ENCODE results near the gene ZNF28. TPM values are rescaled to one million over a fixed set of nuclear protein-coding genes. Genes with fewer than 3 reads are reported as not detected.
"Not testable (repeated sequence)": the region's sequence is repeated elsewhere in the genome, so short reads cannot be mapped to it uniquely, and the experiment has no call there.

The ZNF28 gene
- total RNA-seq, 2 donors from 2014 or later = 14.3 to 18.8 TPM

- not testable (repeated sequence) for H3K4me3 Mint-ChIP-seq; H3K27ac Mint-ChIP-seq; H3K27me3 Mint-ChIP-seq; ATAC-seq (replicated peaks); H3K4me1 Mint-ChIP-seq
- peaks cover 54% of the 10 kb centered on the region for H3K36me3 Mint-ChIP-seq (ENCODE audit: low read depth)
- peaks cover 40% of the 10 kb centered on the region for H3K9me3 Mint-ChIP-seq
Observed at GRCh38 chr19:52799950-52800640, 21.3 kb downstream of the ZNF28 start.

DNA sequence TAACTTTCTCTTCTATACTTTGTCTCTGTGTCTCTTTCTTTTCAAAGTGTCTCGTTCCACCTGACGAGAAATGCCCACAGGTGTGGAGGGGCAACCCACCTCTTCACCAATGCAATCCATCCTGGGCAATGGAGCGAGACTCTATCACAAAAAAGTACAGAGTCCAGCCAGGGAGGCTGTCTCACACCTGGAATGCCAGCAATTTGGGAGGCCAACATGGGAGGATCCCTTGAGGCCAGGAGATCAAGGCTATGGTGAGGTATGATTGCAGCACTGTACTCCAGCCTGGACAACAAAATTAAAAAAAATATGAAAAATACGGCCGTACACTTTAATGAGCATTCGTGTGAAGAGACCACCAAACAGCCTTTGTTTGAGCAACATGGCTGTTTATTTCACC, 32.0 kb downstream of the ZNF28 start:
- no peak overlapping the region for H3K4me3 Mint-ChIP-seq
- no peaks in the 10 kb centered on the region for H3K27me3 Mint-ChIP-seq
- peaks cover 8% of the 10 kb centered on the region for H3K36me3 Mint-ChIP-seq (ENCODE audit: low read depth)
- ATAC-seq (replicated peaks) = no peak
- H3K9me3 Mint-ChIP-seq = peaks cover 4% of the 10 kb centered on the region
- H3K27ac Mint-ChIP-seq = no peak overlapping the region
- H3K4me1 Mint-ChIP-seq = peaks cover 19% of the 10 kb centered on the region

- not testable (repeated sequence) for H3K27me3 Mint-ChIP-seq, H3K9me3 Mint-ChIP-seq
- Mint-ChIP-seq H3K27ac (peak within 1 kb of the TSS; percentile 52), H3K36me3 (ENCODE audit: low read depth) (peaks cover 34% of the 10 kb centered on the region), H3K4me1 (peaks cover 22% of the 10 kb centered on the region), H3K4me3 (peak within 1 kb of the TSS; percentile 69)
- peak; percentile 100 for ATAC-seq (replicated peaks)
Observed at GRCh38 chr19:52786464-52787354, 34.7 kb downstream of the ZNF28 start, which contains the start of gene ZNF600. ZNF600 (minus strand) TSS chr19:52786791; CDS start chr19:52778888, 7,903 bp downstream.

- H3K27me3 Mint-ChIP-seq = no peaks in the 10 kb centered on the region
- H3K36me3 Mint-ChIP-seq (ENCODE audit: low read depth) = peaks cover 40% of the 10 kb centered on the region
- H3K4me1 Mint-ChIP-seq = peaks cover 22% of the 10 kb centered on the region
- peak overlapping the region; percentile 30 for H3K27ac Mint-ChIP-seq
- peaks cover 4% of the 10 kb centered on the region for H3K9me3 Mint-ChIP-seq
- peak overlapping the region; percentile 69 for H3K4me3 Mint-ChIP-seq
- ATAC-seq (replicated peaks) = peak; percentile 34
Observed at GRCh38 chr19:52786078-52786463, 35.4 kb downstream of the ZNF28 start.

DNA sequence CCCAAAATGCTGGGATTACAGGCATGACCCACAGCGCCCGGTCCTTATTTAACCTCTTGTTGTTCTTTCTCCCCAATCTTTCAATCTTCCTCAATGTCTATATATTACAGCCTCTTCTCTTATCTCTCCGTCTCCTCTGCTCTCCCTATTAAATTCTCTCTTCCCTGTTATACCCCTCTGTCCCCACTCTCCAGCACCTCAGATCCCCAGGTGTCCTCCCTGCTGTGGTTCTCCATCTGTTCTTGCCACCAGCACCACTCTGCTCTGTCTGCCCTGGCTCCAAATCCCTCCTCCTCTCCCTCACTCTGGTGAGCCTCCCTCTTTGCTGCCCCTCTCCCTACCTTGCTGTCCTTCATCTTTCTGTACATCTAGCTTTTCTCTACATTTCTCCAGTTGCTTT, 35.9 kb downstream of the ZNF28 start:
- Mint-ChIP-seq H3K4me3 (peak overlapping the region; percentile 69), H3K4me1 (peaks cover 22% of the 10 kb centered on the region), H3K27ac (peak overlapping the region; percentile 30), H3K9me3 (peaks cover 4% of the 10 kb centered on the region), H3K27me3 (no peaks in the 10 kb centered on the region), H3K36me3 (ENCODE audit: low read depth) (peaks cover 46% of the 10 kb centered on the region)
- ATAC-seq (replicated peaks) = no peak

DNA sequence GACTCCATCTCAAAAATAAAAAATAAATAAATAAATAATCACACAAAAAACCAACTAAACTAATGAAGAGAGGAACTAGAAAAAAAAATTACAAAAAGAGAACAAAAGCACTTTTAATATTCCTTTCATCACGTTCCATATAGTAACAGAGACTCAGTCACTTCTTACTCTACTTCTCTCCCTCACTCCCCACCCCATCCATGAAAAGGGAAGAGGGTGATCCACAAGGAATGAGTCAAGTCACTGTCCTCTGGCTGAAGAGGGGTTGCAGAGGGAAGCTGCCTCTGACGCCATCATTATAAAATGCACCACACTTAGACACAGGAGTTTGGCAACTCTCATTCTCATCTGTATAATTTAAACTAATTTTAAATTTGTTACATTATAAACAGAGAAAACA, 38.6 kb downstream of the ZNF28 start:
- Mint-ChIP-seq H3K4me1 (peaks cover 36% of the 10 kb centered on the region), H3K36me3 (ENCODE audit: low read depth) (peaks cover 72% of the 10 kb centered on the region)
- ATAC-seq (replicated peaks); H3K9me3 Mint-ChIP-seq; H3K4me3 Mint-ChIP-seq; H3K27ac Mint-ChIP-seq; H3K27me3 Mint-ChIP-seq: not testable (repeated sequence)

DNA sequence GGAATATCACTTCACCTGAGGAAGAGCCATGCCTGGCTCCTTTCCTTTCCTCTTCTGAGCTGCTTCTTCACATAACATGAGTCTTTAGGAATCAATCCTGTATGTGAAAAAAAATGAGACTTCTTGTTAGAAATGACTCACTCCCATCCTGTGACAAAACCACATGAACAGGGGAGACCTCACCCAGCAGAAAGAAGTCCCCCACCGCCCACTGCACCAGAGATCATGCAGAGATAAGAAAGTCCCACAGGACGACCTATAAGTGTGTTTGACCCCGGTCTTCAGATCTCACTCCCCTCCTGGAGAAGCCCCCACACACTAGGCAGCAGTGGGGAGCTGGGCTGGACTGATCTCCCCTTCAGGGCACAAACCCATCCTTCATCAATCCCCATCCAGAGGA, 42.6 kb downstream of the ZNF28 start:
- peaks cover 99% of the 10 kb centered on the region for H3K36me3 Mint-ChIP-seq (ENCODE audit: low read depth)
- H3K4me3 Mint-ChIP-seq = peak overlapping the region; percentile 31
- H3K4me1 Mint-ChIP-seq = peaks cover 17% of the 10 kb centered on the region
- H3K27me3 Mint-ChIP-seq = no peaks in the 10 kb centered on the region
- H3K27ac Mint-ChIP-seq = no peak overlapping the region
- peak; percentile 78 for ATAC-seq (replicated peaks)
- no peaks in the 10 kb centered on the region for H3K9me3 Mint-ChIP-seq

- peaks cover 27% of the 10 kb centered on the region for H3K9me3 Mint-ChIP-seq
- ATAC-seq (replicated peaks); H3K36me3 Mint-ChIP-seq (ENCODE audit: low read depth); H3K4me3 Mint-ChIP-seq; H3K4me1 Mint-ChIP-seq; H3K27me3 Mint-ChIP-seq; H3K27ac Mint-ChIP-seq: not testable (repeated sequence)
Observed at GRCh38 chr19:52756447-52756846, 65.0 kb downstream of the ZNF28 start.

- Mint-ChIP-seq H3K27me3 (no peaks in the 10 kb centered on the region), H3K9me3 (peaks cover 5% of the 10 kb centered on the region), H3K4me1 (no peaks in the 10 kb centered on the region), H3K27ac (no peak overlapping the region), H3K4me3 (no peak overlapping the region), H3K36me3 (ENCODE audit: low read depth) (no peaks in the 10 kb centered on the region)
- ATAC-seq (replicated peaks) = no peak
Observed at GRCh38 chr19:52749780-52750179, 71.7 kb downstream of the ZNF28 start.

DNA sequence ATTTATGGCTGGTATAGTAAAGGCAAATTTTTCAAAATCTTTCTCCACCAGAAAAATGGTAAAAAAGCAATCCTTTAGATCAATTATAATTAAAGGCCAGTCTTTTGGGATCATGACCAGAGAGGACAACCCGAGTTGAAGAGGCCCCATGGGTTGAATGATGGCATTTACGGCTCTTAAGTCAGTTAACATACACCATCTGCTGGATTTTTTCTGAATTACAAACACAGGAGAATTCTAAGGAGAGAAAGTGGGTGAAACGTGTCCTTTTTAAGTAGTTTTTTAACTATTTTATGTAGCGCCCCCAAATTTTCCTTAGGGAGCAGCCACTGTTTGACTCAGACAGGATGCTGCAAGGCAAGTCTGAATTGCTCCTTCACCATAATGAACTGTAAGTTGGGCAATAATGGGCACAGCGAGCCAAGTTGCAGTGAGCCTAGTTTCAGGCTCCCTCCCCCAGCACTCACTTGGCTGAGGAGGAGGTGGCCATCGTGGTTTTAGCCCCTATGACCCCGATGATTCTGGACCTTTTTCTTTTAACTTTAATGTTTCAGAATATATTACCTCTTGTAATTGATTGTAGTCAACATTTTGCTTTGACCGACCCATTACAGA, 73.0 kb downstream of the ZNF28 start:
- Mint-ChIP-seq H3K4me3 (no peak overlapping the region), H3K36me3 (ENCODE audit: low read depth) (no peaks in the 10 kb centered on the region), H3K9me3 (no peaks in the 10 kb centered on the region), H3K27ac (no peak overlapping the region), H3K4me1 (no peaks in the 10 kb centered on the region), H3K27me3 (no peaks in the 10 kb centered on the region)
- ATAC-seq (replicated peaks) = no peak

Other genes with a start within 250 kb of the ZNF28 start
- 10 to 100 TPM; 31.2 to 41.8 TPM for gene ZNF83, start 183.3 kb downstream of the ZNF28 start, total RNA-seq
- 10 to 100 TPM; 19.9 to 41.8 TPM for gene ZNF611, start 86.6 kb downstream of the ZNF28 start, total RNA-seq
- 10 to 100 TPM in 1 of 2 donors, 1 to 10 TPM in 1; 8.0 to 15.1 TPM for gene ZNF600, start 34.8 kb downstream of the ZNF28 start, total RNA-seq
- 10 to 100 TPM in 1 of 2 donors, 1 to 10 TPM in 1; 8.9 to 14.2 TPM for gene ZNF468, start 36.0 kb upstream of the ZNF28 start, total RNA-seq
- 1 to 10 TPM; 3.3 to 9.4 TPM for gene ZNF320, start 76.0 kb upstream of the ZNF28 start, total RNA-seq
- gene ZNF888, start 101.8 kb upstream of the ZNF28 start, total RNA-seq = 1 to 10 TPM; 3.3 to 8.0 TPM
- gene ZNF816, start 141.2 kb upstream of the ZNF28 start, total RNA-seq = 1 to 10 TPM; 5.7 to 7.1 TPM
- gene ERVV-1, start 192.3 kb upstream of the ZNF28 start, total RNA-seq = under 1 TPM in 1 of 2 donors, not detected in 1; 0.64 TPM
- gene ERVV-2, start 223.1 kb upstream of the ZNF28 start, total RNA-seq = not detected

Measured in activated T-helper 17 cell treated with anti-CD3 and anti-CD28 coated beads, Interleukin-2, amount 50 U/mL, for 72 hours (primary cell).